GM06990 (cell line): ENCODE data around the gene OPCML.

Experiments used
- DNase-seq: peaks from one replicate; pipeline ENCODE4 v3.0.0-alpha.2; 2011; ENCODE audit not compliant: insufficient read length; ENCODE audit errors: extremely low read depth
- H3K27me3 ChIP-seq: replicated peaks from 2 replicates; pipeline ENCODE4 v1.6.0; 2011; ENCODE audit warnings: low read length; ENCODE audit not compliant: control insufficient read depth, insufficient read depth
- H3K36me3 ChIP-seq: 2 replicates; pipeline ENCODE4 v1.5.1; 2011; ENCODE audit warnings: low read length; ENCODE audit not compliant: control insufficient read depth, insufficient read depth
- H3K4me3 ChIP-seq: replicated peaks from 2 replicates; pipeline ENCODE4 v1.5.1; 2011; ENCODE audit warnings: low read depth, mild to moderate bottlenecking, control low read depth, low read length
- CTCF ChIP-seq: IDR thresholded peaks from 2 replicates; pipeline ENCODE4 v1.5.1; 2011; ENCODE audit warnings: low read length, control low read depth, mild to moderate bottlenecking, inconsistent platforms; ENCODE audit not compliant: insufficient read depth, poor library complexity, severe bottlenecking

OPCML gene

GRCh38 chr11:133536198-133536597 lies 3.9 kb upstream of the OPCML start:
- H3K4me3 ChIP-seq: no peak overlapping the region
- peaks cover 1% of the 10 kb centered on the region for H3K27me3 ChIP-seq
- TF ChIP-seq CTCF: no peak
- no peak for DNase-seq
- no peaks in the 10 kb centered on the region for H3K36me3 ChIP-seq

DNA sequence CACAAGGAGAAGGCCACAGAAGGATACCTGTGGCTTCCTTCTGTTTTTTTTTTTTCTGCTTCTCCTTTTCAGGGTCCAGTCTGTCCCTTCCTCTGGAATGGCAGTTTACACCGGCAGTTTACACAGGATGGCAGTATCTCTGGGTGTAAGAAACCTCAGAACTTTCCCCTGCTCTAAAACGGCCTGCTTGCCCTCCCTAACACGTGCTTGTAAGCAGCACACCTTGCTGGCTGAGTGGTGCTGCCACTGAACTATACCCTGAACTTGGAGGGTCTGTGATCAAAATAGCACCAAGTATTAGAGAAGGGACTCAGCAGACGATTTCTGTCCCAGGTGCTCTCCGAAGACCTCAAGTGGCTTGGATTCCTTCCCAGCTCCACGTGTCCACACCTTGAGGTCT lies 904 bp upstream of the OPCML start:
- Histone ChIP-seq H3K36me3 (no peaks in the 10 kb centered on the region), H3K27me3 (peaks cover 2% of the 10 kb centered on the region), H3K4me3 (no peak overlapping the region)
- DNase-seq: no peak
- no peak for TF ChIP-seq CTCF

GRCh38 chr11:133531458-133531857 lies 843 bp downstream of the OPCML start:
- no peak for DNase-seq
- H3K27me3 ChIP-seq: peaks cover 3% of the 10 kb centered on the region
- no peak overlapping the region for H3K4me3 ChIP-seq
- TF ChIP-seq CTCF: no peak
- H3K36me3 ChIP-seq: no peaks in the 10 kb centered on the region

- Histone ChIP-seq H3K36me3 (no peaks in the 10 kb centered on the region), H3K27me3 (peaks cover 3% of the 10 kb centered on the region), H3K4me3 (no peak overlapping the region)
- TF ChIP-seq CTCF: peak; percentile 16
- no peak for DNase-seq
Measured at GRCh38 chr11:133530501-133530835, 1.8 kb downstream of the OPCML start.

GRCh38 chr11:133529807-133530500 lies 2.3 kb downstream of the OPCML start:
- peaks cover 3% of the 10 kb centered on the region for H3K27me3 ChIP-seq
- no peak for TF ChIP-seq CTCF
- no peaks in the 10 kb centered on the region for H3K36me3 ChIP-seq
- DNase-seq: no peak
- H3K4me3 ChIP-seq: no peak overlapping the region

DNA sequence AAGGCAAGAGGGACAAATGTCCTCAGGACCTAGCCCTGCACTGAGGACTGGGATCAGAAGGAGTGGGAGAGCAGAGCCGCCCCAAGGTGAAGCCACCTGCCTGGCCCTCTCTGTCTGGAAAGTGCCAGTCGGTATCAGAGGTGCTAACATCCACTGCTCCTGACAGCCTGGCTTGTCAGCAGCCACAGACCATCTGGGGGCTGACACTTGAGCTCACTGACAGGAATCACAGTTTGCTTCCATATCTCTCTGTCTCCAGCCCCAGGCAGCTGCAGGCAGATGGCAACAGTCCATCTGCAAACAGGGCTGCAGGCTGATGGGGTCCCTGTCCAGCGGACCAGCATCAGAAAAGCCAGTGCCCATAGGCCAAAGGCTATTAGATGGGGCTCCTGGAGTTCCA lies 5.5 kb downstream of the OPCML start:
- TF ChIP-seq CTCF: no peak
- no peak overlapping the region for H3K4me3 ChIP-seq
- DNase-seq: no peak
- H3K36me3 ChIP-seq: no peaks in the 10 kb centered on the region
- H3K27me3 ChIP-seq: peaks cover 1% of the 10 kb centered on the region; the same call in 1 of the 2 replicates
